ENCODE results near the gene EDC3.

The EDC3 gene

DNA sequence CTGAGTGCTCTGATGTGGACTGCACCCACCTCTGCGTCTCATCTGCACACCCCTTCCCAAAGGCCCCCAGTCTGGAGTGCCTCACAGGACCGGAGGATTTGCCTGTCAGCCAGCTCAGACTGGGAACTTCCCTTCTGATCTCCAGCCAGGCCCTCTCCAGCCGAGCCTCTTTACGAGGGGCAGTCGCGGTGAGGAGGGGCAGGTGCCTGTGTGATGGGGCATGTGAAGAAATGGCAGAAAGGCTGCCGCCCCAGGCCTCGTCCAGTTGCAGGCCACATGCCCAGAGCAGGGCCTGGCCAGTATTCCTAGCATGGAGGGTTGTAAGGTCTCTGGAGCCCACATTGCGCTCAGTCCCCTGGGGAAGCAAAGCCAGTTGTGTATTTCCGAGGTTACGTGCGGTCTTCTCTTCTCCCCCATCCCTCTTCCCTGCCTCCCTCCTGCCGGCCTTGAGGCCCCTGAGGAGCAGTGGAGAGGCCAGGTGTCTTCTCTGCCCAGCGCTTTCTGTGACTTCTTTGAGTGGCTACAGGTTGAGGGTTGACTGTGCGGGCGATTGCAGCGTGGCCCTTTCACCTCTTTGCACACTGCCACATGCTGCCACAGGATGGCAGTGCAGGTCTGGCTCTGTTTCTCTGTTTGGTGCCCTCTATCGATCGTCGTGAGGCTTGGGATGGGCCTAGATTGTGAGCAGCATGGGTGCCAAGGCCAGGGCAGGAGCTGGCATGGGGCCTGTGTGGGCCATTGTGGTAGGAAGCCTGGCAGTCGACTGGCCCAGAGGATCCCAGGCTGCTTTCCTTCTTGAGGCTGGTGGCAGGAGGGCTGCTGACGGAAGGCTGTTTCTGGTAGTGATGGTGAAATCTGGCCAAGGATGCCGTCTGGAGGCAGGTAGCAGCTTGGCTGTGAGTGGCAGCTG is 74.9 kb downstream of the EDC3 start:
- Histone ChIP-seq H3K27me3 (ENCODE audit: control insufficient read depth in 1 of 2, insufficient read depth in 2 of 2, low read length in 2 of 2) (no peaks in the 10 kb centered on the region), H3K4me3 (ENCODE audit: low read depth in 1 of 2, low read length in 2 of 2) (no peak overlapping the region), H3K36me3 (ENCODE audit: control insufficient read depth in 1 of 2, insufficient read depth in 2 of 2, low read length in 2 of 2) (peaks cover 67 to 71% of the 10 kb centered on the region in 2 donors), H3K4me1 (ENCODE audit: control insufficient read depth in 1 of 2, insufficient read depth in 2 of 2, low read length in 2 of 2) (peaks cover 34% of the 10 kb centered on the region in 2 donors), H3K9me3 (ENCODE audit: control insufficient read depth in 1 of 2, low read length in 2 of 2) (no peaks in the 10 kb centered on the region), H3K27ac (ENCODE audit: low read depth, low read length) (no peak overlapping the region), H3K9ac (ENCODE audit: low read depth in 1 of 2, low read length in 2 of 2) (no peak overlapping the region)

DNA sequence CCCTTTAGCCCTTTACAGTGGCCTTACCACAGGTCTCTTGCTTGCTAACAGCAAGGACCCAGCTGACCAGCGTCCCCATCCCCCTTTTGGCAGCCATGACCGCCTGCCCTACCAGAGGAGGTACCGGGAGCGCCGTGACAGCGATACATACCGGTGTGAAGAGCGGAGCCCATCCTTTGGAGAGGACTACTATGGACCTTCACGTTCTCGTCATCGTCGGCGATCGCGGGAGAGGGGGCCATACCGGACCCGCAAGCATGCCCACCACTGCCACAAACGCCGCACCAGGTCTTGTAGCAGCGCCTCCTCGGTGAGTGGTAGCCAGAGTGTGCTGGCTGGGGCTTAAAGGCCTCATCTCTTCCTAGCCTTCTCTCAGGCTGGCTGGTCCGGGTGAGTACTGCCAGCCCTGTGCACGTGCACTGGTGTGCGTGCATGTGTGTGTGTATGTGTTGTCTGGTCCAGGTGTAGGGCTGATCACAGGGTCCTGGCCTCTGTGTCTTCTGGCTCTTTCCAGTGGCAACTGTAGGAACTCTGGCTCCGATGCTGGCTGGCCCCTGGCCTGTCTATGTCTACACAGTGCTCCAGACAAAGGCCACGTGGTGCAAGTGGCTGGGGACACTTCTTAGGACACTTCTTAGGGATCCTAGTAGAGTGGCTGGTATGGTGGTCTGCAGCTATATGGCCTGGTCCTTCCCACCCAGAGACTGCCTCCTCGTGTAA is 75.7 kb downstream of the EDC3 start:
- H3K4me1 ChIP-seq (ENCODE audit: control insufficient read depth in 1 of 2, insufficient read depth in 2 of 2, low read length in 2 of 2): peaks cover 33 to 34% of the 10 kb centered on the region in 2 donors

DNA sequence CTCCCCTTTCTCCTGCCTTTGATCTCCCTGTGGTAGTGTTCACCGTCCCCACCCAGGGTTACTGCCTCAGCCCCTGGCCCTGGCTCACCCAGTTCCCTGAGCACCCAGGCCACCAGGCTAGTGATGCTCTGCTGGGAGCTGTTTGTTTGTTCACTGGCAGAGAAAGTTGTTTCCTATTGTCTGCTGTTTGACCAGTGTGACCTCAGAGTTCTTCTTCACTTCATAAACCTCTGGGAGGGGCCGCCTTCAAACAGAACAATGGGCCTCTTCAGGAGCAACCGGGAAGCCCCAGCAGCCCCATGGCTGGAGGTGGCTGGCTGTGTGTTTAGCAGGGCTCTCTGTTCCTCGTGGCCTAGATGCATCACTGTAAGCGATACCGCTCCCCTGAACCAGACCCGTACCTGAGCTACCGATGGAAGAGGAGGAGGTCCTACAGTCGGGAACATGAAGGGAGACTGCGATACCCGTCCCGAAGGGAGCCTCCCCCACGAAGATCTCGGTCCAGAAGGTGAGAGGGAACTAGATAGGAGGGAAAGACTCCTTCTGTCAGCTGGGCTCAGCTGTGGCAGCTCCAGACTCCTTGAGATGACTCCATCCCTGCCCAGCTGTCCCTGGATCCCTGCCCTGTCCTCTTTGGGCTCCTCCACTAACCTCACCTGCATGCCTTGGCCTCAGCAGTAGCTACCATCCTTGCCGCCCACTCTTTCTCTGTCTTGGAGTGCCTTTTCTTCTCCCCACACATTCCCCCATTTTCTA is 76.8 kb downstream of the EDC3 start:
- H3K27me3 ChIP-seq (ENCODE audit: control insufficient read depth in 1 of 2, insufficient read depth in 2 of 2, low read length in 2 of 2): no peaks in the 10 kb centered on the region
- H3K9me3 ChIP-seq (ENCODE audit: control insufficient read depth in 1 of 2, low read length in 2 of 2): no peaks in the 10 kb centered on the region
- no peak overlapping the region for H3K4me3 ChIP-seq (ENCODE audit: low read depth in 1 of 2, low read length in 2 of 2)
- H3K4me1 ChIP-seq (ENCODE audit: control insufficient read depth in 1 of 2, insufficient read depth in 2 of 2, low read length in 2 of 2): peaks cover 33 to 34% of the 10 kb centered on the region in 2 donors
- no peak overlapping the region for H3K9ac ChIP-seq (ENCODE audit: low read depth in 1 of 2, low read length in 2 of 2)
- H3K36me3 ChIP-seq (ENCODE audit: control insufficient read depth in 1 of 2, insufficient read depth in 2 of 2, low read length in 2 of 2): peaks cover 49 to 52% of the 10 kb centered on the region in 2 donors
- H3K27ac ChIP-seq (ENCODE audit: low read depth, low read length): no peak overlapping the region

More for the DNA sequence above, 75.7 kb downstream of the EDC3 start:
- Histone ChIP-seq H3K27ac (ENCODE audit: low read depth, low read length) (no peak overlapping the region), H3K36me3 (ENCODE audit: control insufficient read depth in 1 of 2, insufficient read depth in 2 of 2, low read length in 2 of 2) (peaks cover 59 to 63% of the 10 kb centered on the region in 2 donors), H3K4me3 (ENCODE audit: low read depth in 1 of 2, low read length in 2 of 2) (no peak overlapping the region), H3K9ac (ENCODE audit: low read depth in 1 of 2, low read length in 2 of 2) (no peak overlapping the region), H3K9me3 (ENCODE audit: control insufficient read depth in 1 of 2, low read length in 2 of 2) (no peaks in the 10 kb centered on the region), H3K27me3 (ENCODE audit: control insufficient read depth in 1 of 2, insufficient read depth in 2 of 2, low read length in 2 of 2) (no peaks in the 10 kb centered on the region)

DNA sequence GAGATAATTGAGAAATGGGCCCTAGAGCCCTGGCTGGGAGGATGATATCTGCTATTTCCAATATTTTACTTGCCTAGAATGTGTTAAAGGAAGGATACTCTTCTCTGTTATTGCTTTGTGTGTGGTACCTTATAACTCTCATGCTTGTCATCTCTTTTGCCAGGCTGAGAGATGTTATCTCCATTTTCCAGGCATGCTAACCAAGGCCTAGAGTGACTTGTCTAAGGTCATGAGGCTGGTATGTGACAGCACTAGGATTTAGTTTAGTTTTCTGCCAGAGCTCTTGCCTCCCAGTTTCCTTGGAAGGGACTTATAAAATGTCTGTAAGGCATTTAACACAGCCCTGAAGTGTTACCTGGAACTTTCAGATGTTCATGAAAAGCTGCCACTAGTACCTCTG is 78.8 kb downstream of the EDC3 start:
- Histone ChIP-seq H3K4me1 (ENCODE audit: control insufficient read depth in 1 of 2, insufficient read depth in 2 of 2, low read length in 2 of 2) (peaks cover 33 to 34% of the 10 kb centered on the region in 2 donors), H3K27ac (ENCODE audit: low read depth, low read length) (no peak overlapping the region), H3K27me3 (ENCODE audit: control insufficient read depth in 1 of 2, insufficient read depth in 2 of 2, low read length in 2 of 2) (no peaks in the 10 kb centered on the region), H3K9me3 (ENCODE audit: control insufficient read depth in 1 of 2, low read length in 2 of 2) (no peaks in the 10 kb centered on the region), H3K9ac (ENCODE audit: low read depth in 1 of 2, low read length in 2 of 2) (peak overlapping the region in 1 of 2 donors; percentile 100), H3K4me3 (ENCODE audit: low read depth in 1 of 2, low read length in 2 of 2) (peak overlapping the region; percentile 89 to 98), H3K36me3 (ENCODE audit: control insufficient read depth in 1 of 2, insufficient read depth in 2 of 2, low read length in 2 of 2) (peaks cover 29 to 32% of the 10 kb centered on the region in 2 donors)

DNA sequence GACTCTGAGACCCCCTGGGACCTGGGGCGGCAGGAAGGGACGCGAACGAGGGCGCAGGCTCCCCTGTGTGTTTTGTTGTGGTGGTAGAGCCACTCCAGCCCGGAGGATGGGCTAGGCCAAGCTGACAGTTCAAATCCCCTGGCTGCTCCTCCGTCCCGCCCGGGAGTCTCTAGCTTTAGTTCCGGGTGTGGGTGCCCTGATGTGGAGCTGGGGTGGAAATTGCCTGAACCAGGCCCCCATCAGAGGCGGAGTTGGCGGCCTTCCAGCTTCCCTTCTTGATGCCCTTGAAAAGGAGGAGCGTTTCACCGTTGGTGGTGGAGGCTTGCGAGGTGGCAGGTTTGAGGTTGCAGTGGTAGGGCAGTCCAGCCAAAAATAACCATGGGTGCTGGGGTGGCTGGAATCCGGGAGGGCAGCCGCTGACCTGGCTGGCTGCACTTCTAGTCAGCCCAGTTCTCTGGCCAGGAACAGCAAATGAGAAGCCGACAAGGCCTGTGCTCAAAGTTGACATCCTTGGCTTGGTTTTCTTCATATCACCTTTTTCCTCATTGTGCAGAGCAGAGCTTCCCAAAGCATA is 79.4 kb downstream of the EDC3 start:
- Histone ChIP-seq H3K27me3 (ENCODE audit: control insufficient read depth in 1 of 2, insufficient read depth in 2 of 2, low read length in 2 of 2) (no peaks in the 10 kb centered on the region), H3K27ac (ENCODE audit: low read depth, low read length) (peak overlapping the region; percentile 98), H3K36me3 (ENCODE audit: control insufficient read depth in 1 of 2, insufficient read depth in 2 of 2, low read length in 2 of 2) (peaks cover 25 to 27% of the 10 kb centered on the region in 2 donors), H3K9ac (ENCODE audit: low read depth in 1 of 2, low read length in 2 of 2) (peak overlapping the region; percentile 99 to 100), H3K4me1 (ENCODE audit: control insufficient read depth in 1 of 2, insufficient read depth in 2 of 2, low read length in 2 of 2) (peaks cover 33 to 34% of the 10 kb centered on the region in 2 donors), H3K9me3 (ENCODE audit: control insufficient read depth in 1 of 2, low read length in 2 of 2) (no peaks in the 10 kb centered on the region), H3K4me3 (ENCODE audit: low read depth in 1 of 2, low read length in 2 of 2) (peak overlapping the region; percentile 89 to 98)

DNA sequence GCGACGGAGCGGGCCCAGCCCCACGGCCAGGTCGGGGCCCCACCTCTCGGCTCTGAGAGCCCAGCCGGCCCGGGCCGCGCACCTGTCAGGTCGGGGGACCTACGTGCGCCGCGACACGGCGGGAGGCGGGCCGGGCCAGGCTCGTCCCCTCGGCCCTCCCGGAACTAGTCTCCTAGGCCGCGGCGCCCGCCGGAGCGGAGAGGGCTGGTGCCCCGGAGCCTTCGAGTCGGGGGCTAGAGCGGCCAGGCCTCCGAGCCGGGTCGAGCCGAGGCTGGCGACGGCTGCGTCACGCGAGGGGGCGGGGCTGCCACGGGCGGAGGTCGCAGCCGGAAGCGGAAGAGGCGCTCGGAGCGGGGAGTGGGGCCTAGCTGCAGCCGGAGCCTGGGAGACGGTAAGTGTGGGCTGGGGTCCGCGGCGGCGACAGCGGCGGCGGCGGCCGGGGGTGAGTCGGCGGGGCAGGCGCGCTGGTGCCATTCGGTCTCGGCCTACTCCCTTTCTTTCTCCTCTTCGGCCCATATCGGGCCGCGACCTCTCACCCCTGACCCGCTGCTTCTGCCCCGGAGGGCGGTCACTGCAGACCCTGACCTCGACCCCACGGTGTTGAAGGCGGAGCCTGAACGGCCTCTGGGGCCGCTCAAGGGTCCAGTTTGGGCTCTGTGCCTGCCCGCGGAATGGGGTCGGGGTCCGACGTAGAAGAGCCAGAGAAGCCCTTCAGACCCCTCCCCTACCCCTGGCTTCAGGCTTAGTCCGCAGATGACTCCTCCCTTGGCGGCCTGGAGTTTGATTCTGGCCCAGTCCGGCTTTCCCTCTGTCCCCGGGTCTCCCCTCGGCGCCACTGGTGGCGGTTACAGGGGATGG is 80.1 kb downstream of the EDC3 start, which contains the start of gene CLK3:
Gene CLK3 (plus strand): TSS at position 329 of the 858 bp plus-strand sequence. CDS start 3,361 bp downstream, outside the sequence.
- peaks cover 18 to 20% of the 10 kb centered on the region in 2 donors for H3K36me3 ChIP-seq (ENCODE audit: control insufficient read depth in 1 of 2, insufficient read depth in 2 of 2, low read length in 2 of 2)
- peaks cover 28% of the 10 kb centered on the region in 2 donors for H3K4me1 ChIP-seq (ENCODE audit: control insufficient read depth in 1 of 2, insufficient read depth in 2 of 2, low read length in 2 of 2)
- H3K27me3 ChIP-seq (ENCODE audit: control insufficient read depth in 1 of 2, insufficient read depth in 2 of 2, low read length in 2 of 2): no peaks in the 10 kb centered on the region
- H3K9me3 ChIP-seq (ENCODE audit: control insufficient read depth in 1 of 2, low read length in 2 of 2): no peaks in the 10 kb centered on the region
- peak within 1 kb of the TSS; percentile 98 for H3K27ac ChIP-seq (ENCODE audit: low read depth, low read length)
- peak within 1 kb of the TSS; percentile 99 to 100 for H3K9ac ChIP-seq (ENCODE audit: low read depth in 1 of 2, low read length in 2 of 2)
- H3K4me3 ChIP-seq (ENCODE audit: low read depth in 1 of 2, low read length in 2 of 2): peak within 1 kb of the TSS; percentile 89 to 98

DNA sequence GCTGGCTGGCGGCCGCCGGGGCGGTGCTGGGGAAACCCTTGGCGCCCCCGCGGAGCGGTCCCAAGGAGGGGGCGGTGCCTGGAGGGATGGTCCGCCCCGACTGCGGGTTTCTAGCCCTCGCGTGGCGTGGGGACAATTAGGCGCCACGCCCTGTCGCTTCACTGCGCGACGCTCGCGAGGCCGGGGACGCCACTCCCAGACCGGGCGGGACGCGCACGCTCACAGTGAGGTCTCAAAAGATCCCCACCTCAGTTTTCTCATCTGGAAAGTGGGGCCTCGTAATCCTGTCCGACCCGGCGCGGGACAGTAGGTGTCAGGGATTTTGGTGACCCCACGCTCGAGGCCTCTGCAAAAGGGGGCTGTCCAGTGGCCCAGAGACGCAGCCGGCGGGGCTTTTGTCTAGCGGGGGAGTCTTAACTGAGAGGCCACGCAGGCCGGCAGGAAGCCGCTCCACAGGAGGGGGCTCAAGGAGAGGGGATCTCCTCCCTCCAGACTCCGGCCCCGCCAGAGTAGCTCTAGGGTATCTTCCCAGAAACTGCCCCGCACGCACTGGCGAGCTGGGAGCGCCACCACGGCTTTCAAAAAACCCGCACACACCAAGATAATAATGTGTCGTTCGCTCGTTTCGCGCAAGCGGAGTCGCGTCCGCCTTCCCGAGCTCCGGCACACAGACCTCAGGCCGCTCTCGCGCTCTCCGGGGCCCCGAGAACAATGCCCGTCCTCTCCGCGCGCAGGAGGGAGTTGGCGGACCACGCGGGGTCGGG is 80.9 kb downstream of the EDC3 start:
- Histone ChIP-seq H3K27me3 (ENCODE audit: control insufficient read depth in 1 of 2, insufficient read depth in 2 of 2, low read length in 2 of 2) (no peaks in the 10 kb centered on the region), H3K9me3 (ENCODE audit: control insufficient read depth in 1 of 2, low read length in 2 of 2) (no peaks in the 10 kb centered on the region), H3K4me1 (ENCODE audit: control insufficient read depth in 1 of 2, insufficient read depth in 2 of 2, low read length in 2 of 2) (peaks cover 23% of the 10 kb centered on the region in 2 donors), H3K9ac (ENCODE audit: low read depth in 1 of 2, low read length in 2 of 2) (peak overlapping the region; percentile 84 to 100), H3K4me3 (ENCODE audit: low read depth in 1 of 2, low read length in 2 of 2) (peak overlapping the region; percentile 89 to 98), H3K27ac (ENCODE audit: low read depth, low read length) (peak overlapping the region; percentile 98), H3K36me3 (ENCODE audit: control insufficient read depth in 1 of 2, insufficient read depth in 2 of 2, low read length in 2 of 2) (peaks cover 10 to 12% of the 10 kb centered on the region in 2 donors)

DNA sequence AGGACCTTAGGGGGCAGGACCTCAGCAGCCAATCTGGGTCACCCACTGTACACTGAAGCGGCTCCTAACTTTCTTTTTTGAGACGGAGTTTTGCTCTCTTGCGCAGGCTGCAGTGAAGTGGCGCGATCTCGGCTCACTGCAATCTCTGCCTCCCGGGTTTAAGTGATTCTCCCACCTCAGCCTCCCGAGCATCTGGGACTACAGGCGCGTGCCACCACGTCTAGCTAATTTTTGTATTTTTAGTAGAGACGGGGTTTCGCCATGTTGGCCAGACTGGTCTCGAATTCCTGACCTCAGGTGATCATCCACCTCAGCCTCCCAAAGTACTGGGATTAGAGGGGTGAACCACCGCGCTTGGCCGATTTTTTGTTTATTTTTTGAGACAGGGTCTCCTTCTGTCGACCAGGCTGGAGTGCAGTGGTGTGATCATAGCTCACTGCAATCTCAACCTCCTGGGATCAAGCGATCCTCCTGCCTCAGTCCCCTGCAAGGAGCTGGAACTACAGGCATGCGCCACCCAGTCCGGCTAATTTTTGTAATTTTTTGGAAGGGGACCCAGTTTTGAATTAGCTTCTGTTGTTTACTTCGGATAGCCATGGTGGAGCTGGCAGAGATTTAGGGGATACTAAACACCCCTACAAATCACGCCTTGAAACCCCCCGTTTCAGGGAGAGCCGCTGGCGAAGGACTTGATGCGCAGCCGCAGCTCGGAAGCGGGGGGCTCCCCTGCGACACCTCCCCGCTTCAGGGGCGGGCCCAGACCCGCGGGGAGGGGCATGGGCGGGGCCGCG is 81.7 kb downstream of the EDC3 start:
- H3K36me3 ChIP-seq (ENCODE audit: control insufficient read depth in 1 of 2, insufficient read depth in 2 of 2, low read length in 2 of 2): peaks cover 2 to 4% of the 10 kb centered on the region in 2 donors
- peaks cover 23% of the 10 kb centered on the region in 2 donors for H3K4me1 ChIP-seq (ENCODE audit: control insufficient read depth in 1 of 2, insufficient read depth in 2 of 2, low read length in 2 of 2)
- H3K4me3 ChIP-seq (ENCODE audit: low read depth in 1 of 2, low read length in 2 of 2): peak overlapping the region; percentile 89 to 98
- H3K27me3 ChIP-seq (ENCODE audit: control insufficient read depth in 1 of 2, insufficient read depth in 2 of 2, low read length in 2 of 2): no peaks in the 10 kb centered on the region
- H3K9me3 ChIP-seq (ENCODE audit: control insufficient read depth in 1 of 2, low read length in 2 of 2): no peaks in the 10 kb centered on the region
- H3K9ac ChIP-seq (ENCODE audit: low read depth in 1 of 2, low read length in 2 of 2): peak overlapping the region in 1 of 2 donors; percentile 32
- peak overlapping the region; percentile 98 for H3K27ac ChIP-seq (ENCODE audit: low read depth, low read length)

Data from duodenal mucosa (tissue), 2 donors.